ENCODE measurements around the gene ZNF559. TPM values are rescaled to one million over a fixed set of nuclear protein-coding genes. Genes with fewer than 3 reads are reported as not detected.
A peak's percentile ranks its signal among the peaks of the same experiment; 100 is the strongest.
"Not testable (repeated sequence)": the region's sequence is repeated elsewhere in the genome, so short reads cannot be mapped to it uniquely, and the experiment has no call there.

Gene ZNF559
- 14.0 TPM for polyA plus RNA-seq (2013, experiment 1 of 2; ENCODE audit: insufficient read length)
- polyA plus RNA-seq (2013, experiment 2 of 2; ENCODE audit: insufficient read length), result 14.8 TPM

DNA sequence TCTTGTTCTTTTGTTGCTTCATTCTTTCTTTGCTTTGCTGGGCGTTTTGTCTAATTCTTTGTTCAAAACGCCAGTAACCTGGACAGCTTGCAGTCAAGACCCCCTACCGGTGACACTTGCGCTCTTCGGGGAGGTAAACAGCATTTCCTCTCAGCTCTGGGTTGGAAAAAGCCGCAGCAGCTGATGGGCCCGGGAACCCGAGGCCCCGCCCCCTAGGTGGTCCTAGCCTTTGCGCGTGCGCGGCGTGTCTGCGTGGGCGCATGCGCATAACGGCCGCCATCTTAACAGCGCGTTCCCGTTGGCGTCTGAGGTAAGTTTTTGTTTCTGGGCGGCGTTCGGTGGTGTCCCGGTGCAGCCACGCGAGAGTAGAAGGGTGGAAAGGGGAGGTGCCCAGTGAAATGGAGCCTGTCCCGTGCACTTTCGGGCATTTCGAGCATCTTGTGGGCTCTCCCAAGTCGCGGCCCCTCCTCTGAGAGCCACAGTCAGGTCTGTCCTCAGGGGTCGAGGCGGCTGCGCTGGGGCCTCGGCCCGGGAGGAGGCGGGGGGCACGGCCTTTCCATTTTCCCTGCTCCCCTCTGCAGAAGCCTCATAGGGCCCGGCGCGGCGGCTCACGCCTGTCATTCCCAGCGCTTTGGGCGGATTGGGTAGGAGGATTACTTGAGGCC is at the start of gene ZNF559:
Gene ZNF559 (plus strand): TSS at position 261 of the 665 bp plus-strand sequence. CDS start 14,371 bp downstream, outside the sequence.
- peak; percentile 96 for DNase-seq

DNA sequence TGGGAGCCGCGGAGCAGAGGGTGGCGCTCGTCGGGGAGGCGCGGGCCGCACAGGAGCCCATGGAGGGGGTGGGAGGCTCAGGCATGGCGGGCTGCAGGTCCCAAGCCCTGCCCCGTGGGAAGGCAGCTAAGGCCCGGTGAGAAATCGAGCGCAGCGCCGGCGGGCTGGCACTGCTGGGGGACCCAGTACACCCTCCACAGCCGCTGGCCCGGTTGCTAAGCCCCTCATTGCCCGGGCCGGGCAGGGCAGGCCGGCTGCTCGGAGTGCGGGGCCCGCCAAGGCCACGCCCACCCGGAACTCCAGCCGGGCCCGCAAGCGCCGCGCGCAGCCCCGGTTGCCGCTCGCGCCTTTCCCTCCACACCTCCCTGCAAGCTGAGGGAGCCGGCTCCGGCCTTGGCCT is 40.5 kb upstream of the ZNF559 start:
- not testable (repeated sequence) for DNase-seq

- DNase-seq, result no peak
These were observed 34.6 kb upstream of the ZNF559 start for GRCh38 chr19:9289231-9289884.

GRCh38 chr19:9295411-9295849 is 28.5 kb upstream of the ZNF559 start:
- DNase-seq, result peak; percentile 15

DNA sequence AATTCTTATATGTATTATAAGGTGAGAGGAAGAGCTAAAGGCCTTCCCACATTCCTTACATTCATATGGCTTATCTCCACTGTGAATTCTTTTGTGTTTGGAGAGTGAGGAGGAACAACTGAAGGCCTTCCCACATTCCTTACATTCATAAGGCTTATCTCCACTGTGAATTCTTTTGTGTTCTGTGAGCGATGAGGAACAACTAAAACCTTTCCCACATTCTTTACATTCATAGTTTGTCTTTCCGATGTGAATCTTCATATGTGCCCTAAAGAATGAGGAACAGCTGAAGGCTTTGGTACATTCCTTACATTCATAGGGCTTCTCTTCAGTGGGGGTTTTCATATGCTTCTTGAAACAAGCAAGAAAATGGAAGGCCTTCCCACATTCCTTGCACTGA is 27.6 kb upstream of the ZNF559 start:
- DNase-seq, result no peak

DNA sequence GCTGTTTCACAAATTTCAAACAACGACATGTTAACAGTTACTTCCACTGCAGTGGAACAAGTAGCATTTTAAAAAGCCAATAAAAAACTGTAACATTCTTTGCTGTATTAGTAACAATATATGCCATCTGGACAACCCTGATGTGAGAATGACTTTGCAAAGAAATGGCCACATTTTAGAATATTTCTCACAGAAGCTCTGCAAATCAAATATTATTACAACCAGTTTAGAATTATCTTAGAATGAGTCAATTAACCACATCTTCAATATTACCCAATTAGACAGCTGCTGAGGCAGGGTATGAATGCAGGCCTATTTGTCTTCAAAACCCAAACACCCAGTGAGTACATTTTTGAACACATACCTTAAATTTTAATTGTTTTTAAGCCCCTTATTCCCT is 17.5 kb upstream of the ZNF559 start:
- DNase-seq, result peak; percentile 91

- DNase-seq, result no peak
These were observed 15.7 kb upstream of the ZNF559 start for GRCh38 chr19:9308091-9308770.

DNA sequence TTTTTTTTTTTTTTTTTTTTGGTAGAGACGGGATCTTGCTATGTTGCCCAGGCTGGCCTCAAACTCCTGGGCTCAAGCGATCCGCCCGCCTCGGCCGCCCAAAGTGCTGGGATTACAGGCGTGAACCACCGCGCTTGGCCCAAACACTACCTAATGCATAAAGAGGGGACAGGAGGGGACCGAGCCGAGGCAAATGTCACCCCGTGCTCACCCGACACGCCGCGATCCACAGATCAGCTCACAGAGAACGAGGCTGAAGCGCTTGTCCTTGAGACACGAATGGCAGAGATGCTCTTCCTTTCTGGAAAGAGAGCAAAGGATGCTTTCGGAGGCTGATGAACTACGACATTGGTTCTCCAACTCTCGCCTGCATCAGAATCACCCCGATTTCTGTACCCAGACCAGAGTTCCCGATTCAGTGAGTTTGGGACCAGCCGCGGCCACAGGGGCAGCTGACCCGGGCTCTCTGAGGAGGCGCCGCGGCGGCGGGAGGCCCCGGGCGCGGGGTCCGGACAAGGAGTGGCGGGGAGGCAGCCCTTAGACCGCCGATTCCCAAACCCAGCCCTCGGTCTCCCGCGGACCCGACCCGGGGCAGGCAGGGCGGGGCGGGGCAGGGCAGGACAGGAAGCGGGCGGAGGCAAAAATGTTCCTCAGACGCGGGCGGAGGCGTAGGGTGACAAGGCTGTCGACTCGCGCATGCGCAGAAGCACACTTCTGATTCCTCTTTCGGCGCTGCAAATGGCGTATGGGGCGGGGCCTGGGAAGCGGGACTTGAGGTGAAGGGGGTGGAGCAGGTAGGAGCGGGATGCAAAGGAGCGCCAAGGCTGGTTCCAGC is 14.6 kb upstream of the ZNF559 start, which contains the start of gene ZNF699:
Gene ZNF699 (minus strand): TSS at position 700 of the 835 bp plus-strand sequence. CDS start 4,719 bp downstream, outside the sequence.
- peak; percentile 99 for DNase-seq

GRCh38 chr19:9309974-9310446 is 14.0 kb upstream of the ZNF559 start:
- DNase-seq, result peak; percentile 93

GRCh38 chr19:9313756-9314155 is 10.2 kb upstream of the ZNF559 start:
- DNase-seq, result no peak

DNA sequence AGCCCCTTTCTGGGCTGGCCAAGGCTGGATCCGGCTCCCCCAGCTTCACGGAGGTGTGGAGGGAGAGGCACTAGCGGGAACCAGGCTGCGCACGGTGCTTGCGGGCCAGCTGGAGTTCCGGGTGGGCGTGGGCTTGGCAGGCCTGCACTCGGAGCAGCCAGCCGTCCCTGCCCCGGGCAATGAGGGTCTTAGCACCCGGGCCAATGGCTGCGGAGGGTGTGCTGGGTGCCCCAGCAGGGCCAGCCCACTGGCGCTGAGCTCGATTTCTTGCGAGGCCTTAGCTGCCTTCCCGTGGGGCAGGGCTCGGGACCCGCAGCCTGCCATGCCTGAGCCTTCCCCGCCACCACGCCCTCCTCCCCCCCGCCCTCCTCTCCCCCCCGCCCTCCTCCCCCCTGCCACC is 2.6 kb upstream of the ZNF559 start:
- DNase-seq, result no peak

DNA sequence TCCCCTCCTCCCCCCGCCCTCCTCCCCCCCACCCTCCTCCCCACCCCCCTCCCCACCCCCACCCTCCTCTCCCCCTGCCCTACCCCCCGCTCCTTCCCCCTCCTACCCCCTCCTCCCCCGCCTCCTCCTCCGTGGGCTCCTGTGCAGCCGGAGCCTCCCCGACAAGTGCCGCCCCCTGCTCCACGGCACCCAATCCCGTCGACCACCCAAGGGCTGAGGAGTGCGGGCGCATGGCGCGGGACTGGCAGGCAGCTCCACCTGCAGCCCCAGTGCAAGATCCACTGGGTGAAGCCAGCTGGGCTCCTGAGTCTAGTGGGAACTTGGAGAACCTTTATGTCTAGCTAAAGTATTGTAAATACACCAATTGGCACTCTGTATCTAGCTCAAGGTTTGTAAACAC is 2.2 kb upstream of the ZNF559 start:
- DNase-seq, result not testable (repeated sequence)

DNA sequence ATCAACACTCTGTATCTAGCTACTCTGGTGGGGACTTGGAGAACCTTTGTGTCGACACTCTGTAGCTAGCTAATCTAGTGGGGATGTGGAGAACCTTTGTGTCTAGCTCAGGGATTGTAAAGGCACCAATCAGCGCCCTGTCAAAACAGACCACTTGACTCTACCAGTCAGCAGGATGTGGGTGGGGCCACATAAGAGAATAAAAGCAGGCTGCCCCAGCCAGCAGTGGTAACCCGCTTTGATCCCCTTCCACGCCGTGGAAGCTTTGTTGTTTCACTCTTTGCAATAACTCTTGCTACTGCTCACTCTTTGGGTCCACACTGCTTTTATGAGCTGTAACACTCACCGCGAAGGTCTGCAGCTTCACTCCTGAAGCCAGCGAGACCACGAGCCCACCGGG is 1.8 kb upstream of the ZNF559 start:
- not testable (repeated sequence) for DNase-seq

DNA sequence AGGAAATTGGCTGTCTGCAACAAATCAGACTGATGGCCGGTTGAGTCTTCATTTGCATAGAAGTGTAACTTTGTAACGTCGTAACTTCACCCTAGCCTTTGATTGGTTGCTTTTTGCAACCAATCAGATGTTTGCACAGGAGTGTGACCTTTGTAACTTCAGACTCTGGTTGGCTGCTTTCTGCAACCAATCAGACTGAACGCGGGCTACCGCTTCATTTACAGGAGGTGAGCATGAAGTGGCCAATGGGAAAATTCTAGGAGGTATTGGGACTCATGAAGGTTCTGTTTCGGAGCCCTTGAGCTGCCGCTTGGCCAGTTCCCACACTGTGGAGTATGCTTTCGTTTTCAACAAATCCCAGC is 441 bp upstream of the ZNF559 start:
- peak; percentile 78 for DNase-seq

- DNase-seq, result no peak
These were observed 594 bp downstream of the ZNF559 start for GRCh38 chr19:9324584-9324962.

- DNase-seq, result no peak
These were observed 6.0 kb downstream of the ZNF559 start for GRCh38 chr19:9329999-9330398.

- DNase-seq, result no peak
These were observed 18.8 kb downstream of the ZNF559 start for GRCh38 chr19:9342610-9343304.

DNA sequence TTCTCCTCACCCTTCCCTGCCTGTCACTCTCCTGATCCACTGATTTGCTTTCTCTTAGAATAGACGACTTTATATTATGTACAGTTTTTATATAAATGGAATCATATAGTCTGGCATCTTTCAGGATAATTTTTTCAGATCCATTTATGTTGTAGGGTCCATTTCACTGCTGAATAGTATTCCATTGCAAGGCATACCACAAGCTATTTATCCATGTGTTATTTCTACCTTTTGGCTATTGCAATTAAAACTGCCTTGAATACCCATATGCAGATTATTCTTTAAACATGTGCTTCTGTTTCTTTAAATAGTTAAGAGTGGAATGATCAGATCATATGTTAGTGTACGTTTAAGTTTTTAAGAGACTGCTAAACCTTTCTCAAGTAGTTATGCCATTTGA is 21.0 kb downstream of the ZNF559 start:
- DNase-seq, result no peak

GRCh38 chr19:9348253-9348652 is 24.3 kb downstream of the ZNF559 start:
- no peak for DNase-seq

- no peak for DNase-seq
These were observed 24.7 kb downstream of the ZNF559 start for GRCh38 chr19:9348671-9349070.

GRCh38 chr19:9352505-9352904 is 28.5 kb downstream of the ZNF559 start:
- DNase-seq, result no peak

DNA sequence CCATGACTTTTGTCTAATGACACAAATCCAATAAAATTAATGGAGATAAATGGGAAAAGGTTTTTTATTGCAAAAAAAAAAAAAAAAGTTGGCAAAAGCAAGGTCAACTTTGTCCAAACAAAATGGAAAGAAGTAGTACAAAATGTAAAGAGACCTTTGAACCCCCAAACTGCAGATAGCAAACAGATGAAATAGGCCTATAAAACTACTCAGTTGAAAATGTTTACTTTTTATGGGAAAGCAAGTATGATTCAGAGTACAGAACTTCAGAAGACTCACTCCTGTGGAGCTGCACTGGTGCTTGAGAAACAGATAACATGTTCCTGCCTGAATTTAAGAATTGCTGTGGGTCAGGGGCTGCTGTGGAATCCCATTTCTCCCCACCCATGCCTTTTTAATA is 29.0 kb downstream of the ZNF559 start:
- DNase-seq, result no peak

Data from fibroblast of skin of scalp (primary cell).